GM19468 (cell line): ENCODE results near the gene RPL31.

Experiments
- ATAC-seq: cut with Tn5 transposase; IDR thresholded peaks from one replicate; pipeline ENCODE4 v1.9.1; 2021; ENCODE audit warnings: mild to moderate bottlenecking, moderate library complexity, moderate number of reproducible peaks; ENCODE audit not compliant: unreplicated experiment; ENCODE audit errors: extremely low read depth

Gene RPL31

DNA sequence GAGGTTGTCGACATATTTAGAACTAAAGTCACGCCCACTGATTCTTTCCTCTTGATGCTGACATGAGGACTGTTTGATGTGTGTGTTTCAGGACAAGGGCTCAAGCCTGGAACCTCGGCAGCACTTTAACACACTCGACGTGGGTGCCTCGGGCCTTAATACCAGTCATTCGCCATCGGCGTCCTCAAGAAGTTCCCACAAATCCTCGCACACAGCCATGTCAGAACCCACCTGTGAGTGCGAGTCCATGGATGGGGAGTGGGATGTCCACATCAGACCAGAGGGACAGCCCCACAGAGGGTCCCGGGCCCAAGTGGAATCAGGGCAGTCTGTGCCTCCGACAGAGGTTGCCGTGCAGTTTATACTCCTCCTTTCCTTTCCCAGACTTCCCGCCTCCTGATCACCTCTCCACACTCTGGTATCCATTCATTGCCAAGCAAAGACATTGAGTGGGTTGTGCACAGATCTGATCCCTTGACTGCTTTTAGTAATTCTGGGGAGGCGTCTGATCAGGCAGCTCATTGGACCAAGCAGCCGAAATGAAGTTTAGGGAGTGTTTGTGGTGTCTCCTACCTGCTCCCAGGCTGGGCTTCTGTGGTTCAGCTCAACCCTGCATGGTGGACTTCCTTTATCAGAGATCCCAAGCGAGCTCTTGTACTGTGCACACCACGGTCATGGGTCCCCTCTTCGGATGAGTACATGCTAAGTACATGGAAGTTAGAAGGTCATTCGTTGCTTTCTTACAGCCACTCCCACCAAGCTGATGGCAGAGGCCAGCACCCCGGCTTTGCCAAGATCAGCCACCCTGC, 27.2 kb upstream of the RPL31 start:
- no peak for ATAC-seq

DNA sequence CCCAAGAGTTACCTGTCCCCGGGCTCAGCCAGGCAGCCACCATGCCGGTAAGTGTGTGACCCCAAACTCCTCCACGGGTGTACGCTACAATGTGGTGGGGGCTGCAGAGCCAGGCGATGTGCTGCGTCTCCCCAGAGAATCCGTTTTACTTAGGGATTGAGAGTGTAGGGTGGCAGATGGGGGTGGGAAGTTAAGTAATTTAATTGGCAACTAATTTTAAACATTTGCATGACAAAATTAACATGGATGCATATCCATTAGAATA, 26.6 kb upstream of the RPL31 start:
- ATAC-seq, result no peak

GRCh38 chr2:100976061-100976460, 26.0 kb upstream of the RPL31 start:
- no peak for ATAC-seq

- no peak for ATAC-seq
Measured at GRCh38 chr2:100976645-100977391, 25.3 kb upstream of the RPL31 start.

GRCh38 chr2:100977511-100977910, 24.6 kb upstream of the RPL31 start:
- no peak for ATAC-seq

DNA sequence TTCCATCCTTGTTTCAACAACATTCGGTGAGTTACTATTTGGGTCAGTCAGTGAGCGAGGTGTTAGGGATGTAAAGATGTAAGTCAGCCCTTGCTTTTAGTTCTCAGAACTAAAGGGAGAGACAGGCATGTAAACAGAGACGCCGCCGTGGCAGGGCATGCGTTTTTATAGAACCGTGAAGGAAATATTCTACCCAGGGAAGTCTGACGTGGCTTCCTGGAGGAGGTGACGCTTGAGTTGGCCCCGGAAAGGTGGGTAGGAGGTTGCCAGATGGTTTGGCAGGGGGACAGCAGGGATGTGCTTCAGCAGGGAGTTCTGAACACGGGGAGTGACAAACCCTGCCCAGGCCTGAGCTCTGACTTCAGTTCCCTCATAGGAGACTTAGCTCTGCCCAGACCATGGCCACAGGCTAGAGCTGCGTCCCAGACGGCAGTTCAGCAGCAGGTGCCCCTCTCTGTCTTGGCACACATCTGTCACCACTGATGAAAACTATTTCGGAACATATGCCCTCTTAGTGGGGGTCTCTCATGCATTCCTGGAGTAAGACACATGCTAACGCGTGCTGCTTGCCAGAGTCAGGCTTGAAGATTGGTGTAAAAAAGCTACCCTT, 23.4 kb upstream of the RPL31 start:
- no peak for ATAC-seq

GRCh38 chr2:100980046-100980445, 22.0 kb upstream of the RPL31 start:
- ATAC-seq, result no peak

DNA sequence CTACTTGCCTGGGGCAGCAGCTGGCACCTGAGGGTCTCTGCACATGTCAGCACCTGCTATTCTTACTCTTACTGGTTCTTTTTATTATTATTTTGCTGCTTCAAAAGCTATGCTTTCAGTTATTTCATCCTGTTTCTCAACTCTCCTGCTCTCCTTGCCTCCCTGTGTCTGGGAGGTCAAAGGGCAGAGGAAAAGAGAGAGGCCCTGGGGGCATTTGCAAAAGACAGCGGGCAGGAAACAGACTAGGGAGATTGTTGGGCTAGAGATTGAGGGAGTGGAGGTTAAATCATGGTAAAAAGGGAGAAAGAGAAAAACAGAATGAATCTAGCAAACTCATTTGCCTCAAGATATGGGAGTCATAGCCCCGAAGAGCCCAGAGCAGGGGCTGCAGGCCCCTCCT, 21.1 kb upstream of the RPL31 start:
- ATAC-seq, result no peak

DNA sequence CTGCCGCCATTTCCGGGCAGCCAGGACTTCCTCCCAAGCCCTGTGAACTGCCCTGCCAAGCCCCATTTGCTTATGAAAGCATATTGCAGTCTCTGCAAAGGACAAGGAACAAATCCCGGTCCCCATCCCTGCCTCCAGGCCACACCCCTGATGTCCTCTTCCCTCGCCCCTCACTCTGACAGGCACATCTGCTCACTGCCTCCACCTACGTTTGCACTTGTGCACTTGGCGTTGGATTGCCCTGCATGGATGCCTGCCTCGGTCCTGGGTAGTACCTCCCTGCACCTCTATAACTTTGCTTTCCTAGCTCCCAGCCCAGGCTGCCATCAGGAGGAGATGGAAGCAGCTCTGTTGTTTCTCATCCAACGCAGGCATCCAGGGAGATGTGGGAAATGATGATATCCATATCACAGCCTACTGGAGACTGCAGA, 19.6 kb upstream of the RPL31 start:
- ATAC-seq, result no peak

DNA sequence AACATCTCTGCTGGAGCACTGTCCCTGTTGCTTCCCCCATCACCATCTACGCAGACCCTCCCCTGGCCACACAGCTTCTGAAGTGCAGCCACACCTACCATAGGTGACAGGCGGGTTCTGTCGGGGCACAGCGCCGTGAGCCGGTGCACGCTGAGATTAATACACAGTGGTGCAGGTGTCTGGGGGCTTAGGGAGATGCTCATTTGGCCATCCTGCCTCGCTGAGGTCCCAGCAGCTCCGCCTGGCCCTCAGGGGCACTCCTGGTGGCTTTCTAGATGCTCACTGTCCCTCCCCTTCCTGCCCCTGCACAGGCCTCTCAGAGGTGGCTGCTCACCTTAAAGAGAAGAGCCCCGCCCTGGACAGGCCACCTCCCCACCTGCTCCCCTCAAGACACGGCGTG, 18.9 kb upstream of the RPL31 start:
- ATAC-seq, result no peak

- no peak for ATAC-seq
Measured at GRCh38 chr2:100983684-100984310, 18.3 kb upstream of the RPL31 start.

GRCh38 chr2:100984892-100985307, 17.2 kb upstream of the RPL31 start:
- no peak for ATAC-seq

DNA sequence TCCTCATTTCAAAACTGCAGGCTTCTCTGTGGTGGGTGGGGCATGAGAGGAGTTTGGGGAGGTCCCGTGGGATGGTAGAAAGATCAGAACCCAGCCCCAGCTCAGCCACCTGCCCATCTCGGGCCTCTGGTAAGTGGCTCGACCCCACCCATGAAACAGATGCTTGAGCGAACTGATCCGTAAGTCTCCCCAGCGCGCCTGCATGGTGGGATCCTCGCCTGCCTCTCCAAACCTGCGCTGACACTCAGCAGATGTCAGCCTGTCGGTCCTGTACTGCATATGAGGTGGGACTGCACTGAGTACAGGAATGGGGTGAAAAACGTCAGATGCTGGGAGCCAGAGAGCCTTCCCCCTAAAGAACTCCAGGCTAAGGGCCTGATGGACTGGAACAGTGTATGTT, 15.9 kb upstream of the RPL31 start:
- ATAC-seq, result no peak

DNA sequence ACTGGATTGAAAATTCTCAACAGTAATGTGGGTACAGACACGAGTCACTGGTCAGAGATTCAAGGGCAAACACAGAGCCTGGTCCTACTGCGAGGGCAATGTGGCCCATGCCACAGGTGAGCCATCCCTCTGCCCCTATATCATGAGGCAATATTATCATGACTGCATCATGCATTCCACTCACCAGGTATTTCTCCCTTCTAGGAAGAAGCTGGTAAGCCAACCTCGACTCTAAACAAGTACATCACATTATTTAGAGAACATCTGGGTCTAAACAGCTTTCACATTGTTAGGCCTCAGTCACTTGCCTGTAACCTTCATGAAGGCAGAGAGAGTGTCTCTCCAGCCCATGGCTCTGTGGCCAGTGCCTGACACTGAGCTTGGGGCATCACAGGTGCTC, 14.6 kb upstream of the RPL31 start:
- ATAC-seq, result no peak

GRCh38 chr2:100987974-100988373, 14.1 kb upstream of the RPL31 start:
- ATAC-seq, result no peak

GRCh38 chr2:100988630-100989417, 13.3 kb upstream of the RPL31 start:
- ATAC-seq, result no peak

- ATAC-seq, result no peak
Measured at GRCh38 chr2:100989666-100990065, 12.4 kb upstream of the RPL31 start.

- ATAC-seq, result no peak
Measured at GRCh38 chr2:100990166-100990565, 11.9 kb upstream of the RPL31 start.

- ATAC-seq, result no peak
Measured at GRCh38 chr2:100990650-100991403, 11.3 kb upstream of the RPL31 start.

DNA sequence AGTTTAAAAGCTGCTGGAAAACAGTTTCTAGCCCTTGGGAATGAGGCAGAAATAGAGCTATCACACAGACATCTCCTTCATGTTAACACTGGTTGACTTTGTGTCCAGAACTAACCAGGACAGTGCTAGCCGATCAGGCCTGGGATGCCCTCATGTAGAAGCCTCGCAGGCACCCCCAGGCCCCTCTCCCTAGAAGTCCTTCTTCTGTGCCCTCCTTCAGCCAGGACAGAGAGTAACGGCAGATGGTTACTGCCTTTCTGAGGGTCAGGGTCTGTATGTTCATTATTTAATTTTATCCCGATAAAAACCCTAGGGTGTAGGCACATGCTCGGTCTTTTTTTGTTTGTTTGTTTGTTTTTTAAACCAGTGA, 10.7 kb upstream of the RPL31 start:
- no peak for ATAC-seq
